Activated CD4-positive, alpha-beta T cell treated with anti-CD3 and anti-CD28 coated beads, Interleukin-2, amount 10 ng/mL, durations not matched to agents 7 days and 5 days (primary cell): ENCODE results near the gene NELL1. TPM values are rescaled to one million over a fixed set of nuclear protein-coding genes. Genes with fewer than 3 reads are reported as not detected.

Experiments used
- CTCF ChIA-PET: fragments of 350-600 bp; sonication (Branson Sonifier 250); formaldehyde crosslinking; loops from one replicate; lab custom pipeline; 2021; ENCODE audit warnings: antibody characterized with exemption; lab: Charles Lee
- POLR2A ChIA-PET: fragments of 350-600 bp; sonication (Branson Sonifier 250); formaldehyde crosslinking; loops from one replicate; lab custom pipeline; 2021; ENCODE audit warnings: antibody characterized with exemption; lab: Charles Lee
- DNase-seq: peaks from one replicate; pipeline ENCODE4 v3.0.0-alpha.2; 2020
- H3K27ac Mint-ChIP-seq: one replicate; pipeline ENCODE4 v1.8.0; 2021; ENCODE audit warnings: mild to moderate bottlenecking, moderate library complexity, mixed read lengths
- H3K27me3 Mint-ChIP-seq: one replicate; pipeline ENCODE4 v1.8.0; 2021; ENCODE audit warnings: mixed read lengths
- H3K36me3 Mint-ChIP-seq: one replicate; pipeline ENCODE4 v1.8.0; 2021; ENCODE audit warnings: low read depth, mixed read lengths
- H3K4me1 Mint-ChIP-seq: one replicate; pipeline ENCODE4 v1.8.0; 2021; ENCODE audit warnings: mixed read lengths
- H3K4me3 Mint-ChIP-seq: one replicate; pipeline ENCODE4 v1.8.0; 2021; ENCODE audit warnings: mild to moderate bottlenecking, moderate library complexity, mixed read lengths
- H3K9me3 Mint-ChIP-seq: one replicate; pipeline ENCODE4 v1.8.0; 2021; ENCODE audit warnings: mixed read lengths
- total RNA-seq, 2 experiments: library from RNA; stranded (reverse); gene quantifications; one replicate each; pipeline ENCODE4 v1.2.3, GENCODE V29; 2021

The NELL1 gene
- total RNA-seq, 2 experiments from 2014 or later = not detected

DNA sequence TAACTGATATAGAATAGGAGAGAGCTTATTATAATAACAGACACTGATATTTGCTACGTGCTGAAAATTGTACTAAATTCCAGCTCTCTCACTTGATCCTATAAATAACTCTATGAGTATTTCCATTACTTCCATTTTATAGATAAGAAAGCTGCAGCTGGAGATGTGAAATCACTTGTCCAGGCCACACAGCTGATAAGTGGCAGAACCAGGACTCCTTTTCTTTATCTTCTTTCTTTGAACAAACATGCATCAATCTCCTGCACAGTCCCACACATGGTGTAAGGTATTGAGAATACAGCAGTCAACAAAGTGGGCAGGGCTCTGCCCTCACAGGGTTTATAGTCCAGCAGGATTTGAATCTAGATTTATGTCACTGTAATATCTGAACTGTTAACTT is 652.1 kb downstream of the NELL1 start:
- Mint-ChIP-seq H3K27ac (no peak overlapping the region), H3K4me1 (no peaks in the 10 kb centered on the region), H3K36me3 (no peaks in the 10 kb centered on the region), H3K9me3 (peaks cover 2% of the 10 kb centered on the region), H3K4me3 (no peak overlapping the region), H3K27me3 (no peaks in the 10 kb centered on the region)
- ChIA-PET CTCF (no interaction called here), POLR2A (no interaction called here)
- DNase-seq = no peak

DNA sequence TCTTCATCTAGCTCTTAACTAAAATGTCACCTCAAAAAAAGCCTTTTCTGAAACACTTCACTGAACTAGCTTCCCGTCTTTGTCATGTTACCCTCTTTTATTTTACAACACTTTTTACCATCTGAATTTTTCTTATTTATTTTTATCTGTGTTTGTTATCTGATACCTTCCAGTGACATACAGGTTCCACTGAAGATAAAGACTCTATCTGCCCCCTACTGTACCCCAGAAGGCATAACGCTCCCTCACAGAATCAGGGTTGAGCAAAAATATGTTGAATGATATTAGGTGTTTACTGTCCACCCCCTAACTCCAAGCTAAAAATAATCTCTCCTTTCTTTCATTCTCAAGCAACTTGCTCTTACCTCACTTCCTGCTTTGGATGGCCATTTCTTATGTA is 654.2 kb downstream of the NELL1 start:
- H3K27ac Mint-ChIP-seq = no peak overlapping the region
- no peaks in the 10 kb centered on the region for H3K27me3 Mint-ChIP-seq
- no peaks in the 10 kb centered on the region for H3K4me1 Mint-ChIP-seq
- H3K9me3 Mint-ChIP-seq = peaks cover 2% of the 10 kb centered on the region
- no peak overlapping the region for H3K4me3 Mint-ChIP-seq
- ChIA-PET CTCF (no interaction called here), POLR2A (no interaction called here)
- no peak for DNase-seq
- no peaks in the 10 kb centered on the region for H3K36me3 Mint-ChIP-seq

DNA sequence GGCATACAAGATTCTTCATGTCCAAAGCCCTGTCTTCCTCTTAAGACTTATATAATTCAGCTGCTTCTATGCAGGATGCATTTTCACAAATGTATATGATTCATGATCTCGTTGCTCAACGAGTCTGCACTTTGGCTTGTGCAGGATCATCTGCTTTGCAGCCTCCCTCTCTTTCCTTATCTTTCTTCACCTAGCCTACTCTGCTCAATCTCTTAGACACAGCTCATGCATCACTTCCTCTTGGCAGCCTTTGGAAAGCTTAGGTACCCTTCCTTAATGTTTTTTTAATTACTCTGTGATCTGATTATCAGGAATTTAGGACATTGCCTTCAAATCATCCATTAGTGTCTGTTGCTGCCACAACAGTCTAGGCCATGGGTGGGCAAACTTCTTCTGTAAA is 673.8 kb downstream of the NELL1 start:
- ChIA-PET POLR2A (no interaction called here), CTCF (interaction anchor here (0.7 kb wide), 1 partner anchor 88 kb away, joined by 4 read pairs; no protein-coding TSS in a partner anchor)
- Mint-ChIP-seq H3K4me3 (no peak overlapping the region), H3K27me3 (no peaks in the 10 kb centered on the region), H3K4me1 (no peaks in the 10 kb centered on the region), H3K36me3 (no peaks in the 10 kb centered on the region), H3K27ac (no peak overlapping the region), H3K9me3 (peaks cover 3% of the 10 kb centered on the region)
- DNase-seq = no peak

DNA sequence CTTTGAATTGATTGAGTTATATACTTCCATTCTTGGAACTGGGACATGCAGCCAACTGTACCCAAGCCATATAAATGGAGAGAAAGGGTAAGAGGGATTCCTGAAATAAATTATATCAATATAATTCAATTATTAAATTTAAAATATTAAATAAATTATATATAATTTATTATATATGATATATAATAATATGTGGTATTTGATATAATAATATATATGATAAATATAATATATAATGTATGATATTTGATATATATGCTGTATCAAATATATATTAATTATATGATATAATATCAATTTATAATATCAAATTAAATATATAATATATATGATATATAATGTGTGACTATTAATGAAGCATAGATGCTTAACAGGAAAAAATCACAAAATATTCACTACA is 677.0 kb downstream of the NELL1 start:
- H3K4me1 Mint-ChIP-seq = no peaks in the 10 kb centered on the region
- no peak overlapping the region for H3K4me3 Mint-ChIP-seq
- no peaks in the 10 kb centered on the region for H3K9me3 Mint-ChIP-seq
- DNase-seq = no peak
- H3K27me3 Mint-ChIP-seq = no peaks in the 10 kb centered on the region
- ChIA-PET CTCF (no interaction called here), POLR2A (no interaction called here)
- H3K36me3 Mint-ChIP-seq = no peaks in the 10 kb centered on the region
- no peak overlapping the region for H3K27ac Mint-ChIP-seq

DNA sequence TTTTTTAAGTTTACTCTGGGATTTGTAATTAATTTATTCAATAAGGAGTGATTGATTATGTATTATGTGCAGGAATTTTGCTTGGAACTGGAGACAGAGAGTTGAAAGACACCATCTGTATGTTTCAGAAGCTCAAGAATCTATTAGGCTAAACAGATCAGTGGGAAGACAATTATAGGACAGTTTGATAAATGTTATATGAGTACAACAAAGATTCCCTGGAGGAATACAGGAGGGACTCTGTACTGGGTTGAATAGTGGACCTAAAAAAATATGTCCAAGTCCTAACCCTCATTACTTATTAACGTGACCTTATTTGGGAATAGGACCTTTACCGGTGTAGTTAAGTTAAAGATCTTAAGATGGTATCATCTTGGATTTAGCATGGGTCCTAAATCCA is 681.2 kb downstream of the NELL1 start:
- Mint-ChIP-seq H3K36me3 (no peaks in the 10 kb centered on the region), H3K9me3 (no peaks in the 10 kb centered on the region), H3K4me1 (no peaks in the 10 kb centered on the region), H3K27me3 (no peaks in the 10 kb centered on the region), H3K27ac (no peak overlapping the region), H3K4me3 (no peak overlapping the region)
- ChIA-PET POLR2A (no interaction called here), CTCF (no interaction called here)
- no peak for DNase-seq

DNA sequence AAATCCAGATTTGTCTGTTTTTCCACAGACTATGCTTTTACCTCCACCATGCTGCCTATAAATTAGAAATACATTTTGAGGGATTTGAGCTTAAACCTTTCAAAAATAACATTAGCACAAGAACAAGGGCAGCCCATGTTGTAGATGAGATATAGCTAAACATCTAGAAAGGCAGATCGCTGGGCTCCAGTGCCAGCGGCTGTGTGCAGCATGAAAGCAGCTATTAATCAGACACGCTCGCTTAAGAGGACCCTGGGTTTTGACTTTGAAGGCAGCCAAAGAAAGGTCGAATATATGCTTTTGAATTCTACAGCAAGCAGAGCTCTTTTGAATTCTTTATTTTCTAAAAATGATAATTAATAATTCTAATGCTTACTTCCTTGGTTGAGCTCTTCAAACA is 684.0 kb downstream of the NELL1 start:
- H3K9me3 Mint-ChIP-seq = peaks cover 11% of the 10 kb centered on the region
- H3K4me1 Mint-ChIP-seq = no peaks in the 10 kb centered on the region
- DNase-seq = no peak
- ChIA-PET CTCF (interaction anchor here (1.4 kb wide), 1 partner anchor 16 kb away, joined by 3 read pairs; no protein-coding TSS in a partner anchor), POLR2A (no interaction called here)
- no peaks in the 10 kb centered on the region for H3K27me3 Mint-ChIP-seq
- H3K27ac Mint-ChIP-seq = no peak overlapping the region
- no peak overlapping the region for H3K4me3 Mint-ChIP-seq
- H3K36me3 Mint-ChIP-seq = no peaks in the 10 kb centered on the region

DNA sequence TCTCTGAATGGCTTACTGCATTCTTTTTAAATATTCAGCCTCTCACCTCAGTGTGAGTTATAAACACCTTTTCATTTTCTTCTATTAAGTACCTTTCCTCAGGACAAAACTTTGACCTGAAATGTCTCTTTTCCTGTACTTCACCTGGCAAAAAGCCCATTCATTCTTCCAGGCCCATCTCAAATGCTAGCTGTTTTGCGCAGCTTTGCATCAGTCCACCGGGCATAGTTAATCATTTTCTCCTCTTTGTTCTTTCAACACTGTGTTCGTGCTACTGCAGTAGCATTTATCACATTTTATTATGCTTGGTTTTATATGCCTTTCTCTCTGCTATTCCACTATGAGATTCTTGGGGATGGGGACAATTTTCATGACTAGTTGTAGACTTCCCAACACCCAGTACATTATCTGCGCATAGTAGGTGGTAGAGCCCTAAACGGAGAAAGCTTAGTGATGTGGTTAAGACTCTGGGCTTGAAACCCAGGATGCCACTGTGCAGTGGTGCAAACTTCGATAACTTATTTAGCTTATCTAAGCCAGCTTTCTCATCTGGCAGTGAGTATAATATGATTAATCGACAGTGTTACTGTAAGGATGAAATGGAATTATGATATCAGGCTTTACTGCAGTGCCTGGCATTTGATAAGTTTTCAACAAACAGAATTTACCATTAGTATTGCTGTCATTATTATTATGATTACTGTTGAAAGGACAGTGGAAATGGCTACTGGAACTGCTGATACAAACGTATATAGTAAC is 695.7 kb downstream of the NELL1 start:
- Mint-ChIP-seq H3K36me3 (no peaks in the 10 kb centered on the region), H3K4me1 (no peaks in the 10 kb centered on the region), H3K9me3 (peaks cover 5% of the 10 kb centered on the region), H3K27me3 (no peaks in the 10 kb centered on the region), H3K4me3 (no peak overlapping the region), H3K27ac (no peak overlapping the region)
- DNase-seq = no peak
- POLR2A ChIA-PET = no interaction called here
- CTCF ChIA-PET = no interaction called here

DNA sequence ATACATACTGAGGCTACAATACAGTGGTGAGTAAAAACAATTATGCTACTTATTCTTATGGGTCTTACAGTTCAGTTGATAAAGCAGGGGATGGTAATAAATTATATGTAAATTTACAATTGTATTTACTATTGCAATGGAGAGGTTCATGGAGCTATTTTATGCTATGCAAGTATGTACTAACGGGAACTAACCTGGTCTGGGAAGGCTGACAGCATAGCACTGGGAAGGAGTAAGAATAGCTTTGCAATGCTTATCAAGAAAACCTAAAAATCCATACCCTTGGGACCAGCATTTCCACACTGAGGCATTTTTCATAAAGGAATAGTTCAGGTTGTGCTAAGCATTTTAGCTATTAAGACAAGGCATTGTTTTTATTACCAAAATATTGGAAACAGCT is 700.6 kb downstream of the NELL1 start:
- Mint-ChIP-seq H3K27me3 (no peaks in the 10 kb centered on the region), H3K36me3 (no peaks in the 10 kb centered on the region), H3K9me3 (no peaks in the 10 kb centered on the region), H3K27ac (no peak overlapping the region), H3K4me1 (no peaks in the 10 kb centered on the region), H3K4me3 (no peak overlapping the region)
- no peak for DNase-seq
- POLR2A ChIA-PET = no interaction called here
- CTCF ChIA-PET = interaction anchor here (1.2 kb wide), 1 partner anchor 17 kb away, joined by 3 read pairs; no protein-coding TSS in a partner anchor

DNA sequence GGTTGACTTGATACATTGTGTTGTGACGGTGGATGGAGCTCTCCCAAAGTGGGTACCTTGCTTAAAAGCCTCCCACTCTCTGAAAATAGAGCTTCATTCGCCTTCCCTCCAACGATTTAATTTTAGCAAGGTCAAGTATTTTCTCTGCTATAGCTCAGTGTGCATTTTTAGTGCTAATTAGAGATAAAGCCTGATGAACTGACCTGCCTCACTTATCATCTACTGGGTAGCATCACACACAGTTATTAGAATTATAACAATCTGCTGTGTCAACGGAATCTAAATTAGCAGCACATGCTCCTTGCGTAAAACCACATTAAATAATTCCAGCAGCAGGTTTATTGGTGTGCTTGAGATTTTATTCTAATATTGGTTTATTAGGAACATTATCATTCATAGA is 701.7 kb downstream of the NELL1 start:
- ChIA-PET POLR2A (no interaction called here), CTCF (no interaction called here)
- no peaks in the 10 kb centered on the region for H3K4me1 Mint-ChIP-seq
- H3K9me3 Mint-ChIP-seq = no peaks in the 10 kb centered on the region
- H3K27ac Mint-ChIP-seq = no peak overlapping the region
- H3K4me3 Mint-ChIP-seq = no peak overlapping the region
- H3K36me3 Mint-ChIP-seq = no peaks in the 10 kb centered on the region
- DNase-seq = no peak
- no peaks in the 10 kb centered on the region for H3K27me3 Mint-ChIP-seq

DNA sequence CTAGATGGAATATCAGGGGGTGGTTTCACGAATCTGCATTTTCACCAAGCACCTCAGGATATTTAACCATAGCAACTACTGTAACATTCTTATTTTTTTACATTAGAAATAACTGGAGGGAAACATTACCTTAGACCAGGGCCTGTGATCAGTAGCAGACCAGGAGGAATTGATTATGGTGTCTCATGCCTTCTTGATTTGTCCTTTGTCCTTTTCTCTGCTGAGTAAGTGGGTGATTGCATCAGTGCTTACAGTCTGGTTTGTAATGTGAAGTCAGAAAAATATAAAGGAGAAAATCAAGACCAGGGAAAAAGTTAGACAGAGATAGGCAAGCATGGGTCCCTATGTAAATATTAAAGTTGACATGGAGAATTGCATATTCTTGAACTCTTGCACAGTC is 703.3 kb downstream of the NELL1 start:
- Mint-ChIP-seq H3K36me3 (no peaks in the 10 kb centered on the region), H3K27me3 (no peaks in the 10 kb centered on the region), H3K9me3 (no peaks in the 10 kb centered on the region), H3K27ac (no peak overlapping the region), H3K4me1 (no peaks in the 10 kb centered on the region), H3K4me3 (no peak overlapping the region)
- ChIA-PET POLR2A (no interaction called here), CTCF (no interaction called here)
- DNase-seq = no peak

DNA sequence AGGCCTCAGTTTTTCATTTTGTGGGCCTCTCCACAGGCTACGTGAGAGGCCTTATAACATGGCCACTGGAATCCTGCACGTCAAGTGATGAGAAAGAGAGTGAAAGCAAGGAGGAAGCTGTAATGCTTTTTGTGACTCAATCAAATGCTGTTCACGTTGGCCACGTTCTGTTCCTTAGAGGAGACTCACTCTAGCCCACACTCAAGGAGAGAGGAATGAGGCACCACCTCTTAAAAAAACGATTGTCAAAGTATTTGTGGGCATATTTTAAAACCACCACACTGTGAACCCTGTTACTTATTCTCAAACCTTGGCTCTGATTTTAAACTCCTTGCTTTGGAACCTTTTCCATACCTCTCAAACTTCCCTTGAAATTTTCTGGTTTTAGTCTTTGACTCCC is 705.0 kb downstream of the NELL1 start:
- H3K27ac Mint-ChIP-seq = no peak overlapping the region
- no peaks in the 10 kb centered on the region for H3K36me3 Mint-ChIP-seq
- H3K9me3 Mint-ChIP-seq = no peaks in the 10 kb centered on the region
- POLR2A ChIA-PET = no interaction called here
- DNase-seq = no peak
- CTCF ChIA-PET = no interaction called here
- H3K27me3 Mint-ChIP-seq = no peaks in the 10 kb centered on the region
- no peaks in the 10 kb centered on the region for H3K4me1 Mint-ChIP-seq
- H3K4me3 Mint-ChIP-seq = no peak overlapping the region

DNA sequence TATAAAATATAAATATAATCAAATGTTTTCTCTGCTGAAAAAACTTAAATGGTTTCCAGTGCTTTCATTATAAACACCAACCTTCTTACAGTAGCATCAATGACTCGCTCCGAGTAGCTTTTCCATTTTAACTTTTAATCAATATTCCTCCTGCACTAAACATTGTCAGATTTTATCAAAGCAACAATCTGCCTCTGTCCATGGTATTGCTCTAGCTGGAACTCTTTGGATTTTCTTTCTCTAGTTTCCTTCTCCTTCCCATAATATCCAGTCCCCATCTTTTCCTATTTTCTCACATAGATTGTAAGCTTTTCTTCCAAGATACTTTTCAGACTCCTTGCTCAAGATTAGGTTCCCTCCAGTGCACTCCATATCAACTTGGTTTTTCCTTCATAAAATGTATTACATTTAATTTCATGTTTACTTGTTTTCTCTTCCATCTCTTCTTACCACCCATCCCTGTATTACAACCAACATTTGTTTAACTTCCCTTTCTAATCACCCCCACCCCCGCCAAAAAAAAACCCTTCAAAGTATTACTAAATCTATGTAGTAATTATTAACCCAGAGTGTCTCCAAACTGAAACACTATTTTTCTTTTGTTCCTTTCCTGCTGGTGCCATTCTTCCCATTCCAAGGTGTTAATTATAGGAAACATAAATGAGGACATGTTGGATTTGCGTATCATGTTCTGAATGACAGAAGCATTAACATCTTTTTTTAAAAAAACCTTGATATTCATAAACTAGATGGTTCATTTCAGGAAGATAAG is 716.5 kb downstream of the NELL1 start:
- peaks cover 9% of the 10 kb centered on the region for H3K9me3 Mint-ChIP-seq
- no peaks in the 10 kb centered on the region for H3K27me3 Mint-ChIP-seq
- ChIA-PET POLR2A (no interaction called here), CTCF (no interaction called here)
- no peaks in the 10 kb centered on the region for H3K4me1 Mint-ChIP-seq
- H3K36me3 Mint-ChIP-seq = no peaks in the 10 kb centered on the region
- H3K4me3 Mint-ChIP-seq = no peak overlapping the region
- no peak for DNase-seq
- H3K27ac Mint-ChIP-seq = no peak overlapping the region

DNA sequence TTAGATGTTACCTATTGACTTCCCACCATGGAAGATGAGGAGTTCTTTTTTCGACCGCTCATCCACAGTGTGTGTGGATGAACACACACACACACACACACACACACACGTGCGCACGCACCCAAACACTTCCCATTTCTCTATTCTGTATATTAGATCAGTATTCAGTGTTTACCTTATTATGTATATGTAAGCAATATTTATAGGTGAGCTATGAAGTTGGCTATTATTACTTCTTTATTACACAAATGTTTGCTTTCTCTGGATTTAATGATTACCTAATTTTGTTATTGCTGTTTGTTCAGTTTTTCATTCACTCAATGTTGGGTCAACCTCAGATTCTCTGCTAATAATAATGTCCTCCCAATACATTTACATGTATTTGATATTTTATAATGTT is 721.0 kb downstream of the NELL1 start:
- H3K9me3 Mint-ChIP-seq = peaks cover 3% of the 10 kb centered on the region
- POLR2A ChIA-PET = no interaction called here

More for the DNA sequence above, 721.0 kb downstream of the NELL1 start:
- H3K4me1 Mint-ChIP-seq = no peaks in the 10 kb centered on the region
- CTCF ChIA-PET = interaction anchor here (0.6 kb wide), 1 partner anchor 409 kb away, joined by 3 read pairs; no protein-coding TSS in a partner anchor
- H3K27me3 Mint-ChIP-seq = no peaks in the 10 kb centered on the region
- H3K27ac Mint-ChIP-seq = no peak overlapping the region
- H3K4me3 Mint-ChIP-seq = no peak overlapping the region
- no peak for DNase-seq
- no peaks in the 10 kb centered on the region for H3K36me3 Mint-ChIP-seq
